HG03196 (cell line): ENCODE results near the gene KIAA0408.

ENCODE experiments used
- ATAC-seq: cut with Tn5 transposase; IDR thresholded peaks from one replicate; pipeline ENCODE4 v1.9.1; 2021; ENCODE audit not compliant: unreplicated experiment

The KIAA0408 gene

DNA sequence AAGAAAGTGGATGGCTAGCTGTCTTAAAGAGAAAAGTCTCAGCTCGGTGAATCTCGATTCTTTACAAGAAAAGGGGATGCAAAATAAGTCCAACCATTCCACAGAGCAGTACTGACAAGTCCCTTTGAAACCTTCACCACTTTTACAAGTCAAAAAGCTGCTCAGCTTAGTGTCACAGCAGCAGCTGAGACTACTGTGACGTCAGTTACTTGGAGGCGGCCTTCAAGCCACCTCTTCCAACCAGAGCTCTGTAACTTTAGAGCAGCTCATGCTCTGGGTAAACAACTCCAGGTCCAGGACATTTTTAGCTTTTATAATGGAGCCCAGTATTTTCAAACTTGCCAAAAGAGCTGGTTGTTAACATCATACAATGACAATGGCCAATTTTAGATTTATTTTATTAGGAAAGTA is at the start of gene KIAA0408:
TSS of gene KIAA0408 (minus strand) at position 159 of the 411 bp plus-strand sequence. CDS start 5,408 bp downstream, outside the sequence.
- no peak for ATAC-seq

DNA sequence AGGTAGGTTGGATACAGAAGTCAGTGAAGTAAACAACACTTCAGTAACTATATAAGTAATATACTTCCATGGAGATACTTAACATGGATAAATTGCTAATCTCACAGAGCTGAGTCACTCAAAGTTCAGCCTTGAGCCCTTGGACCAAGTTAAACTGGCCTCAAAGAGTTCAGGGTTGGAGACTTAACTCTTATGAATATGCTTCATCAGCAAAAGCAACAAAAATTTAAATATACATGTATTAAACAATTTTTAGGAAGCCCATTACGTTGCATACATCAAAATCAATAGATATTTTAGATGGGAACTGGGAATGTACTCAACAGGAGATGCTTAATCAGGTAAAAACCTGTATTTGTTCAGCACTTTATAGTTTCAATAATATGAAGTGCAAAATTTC is 47.7 kb upstream of the KIAA0408 start:
- no peak for ATAC-seq

DNA sequence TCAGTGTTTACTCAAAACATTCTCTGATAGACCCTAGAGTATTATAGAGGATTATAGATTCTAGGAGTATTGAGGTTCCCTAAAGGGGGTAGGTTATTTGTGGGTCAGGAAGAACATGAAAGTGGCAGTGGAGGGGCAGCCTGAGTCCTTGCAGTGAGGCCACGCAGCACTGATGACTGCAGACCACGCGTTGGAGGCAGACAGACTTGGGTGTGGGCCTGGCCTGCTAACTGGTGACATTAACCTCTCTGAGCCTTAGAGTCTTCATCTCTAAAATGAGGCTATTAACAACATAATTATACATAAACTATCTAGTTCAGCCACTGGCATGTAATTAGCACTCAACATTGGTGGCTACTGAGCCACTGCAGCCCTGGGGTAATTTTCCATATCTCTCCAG is 43.8 kb upstream of the KIAA0408 start:
- no peak for ATAC-seq

DNA sequence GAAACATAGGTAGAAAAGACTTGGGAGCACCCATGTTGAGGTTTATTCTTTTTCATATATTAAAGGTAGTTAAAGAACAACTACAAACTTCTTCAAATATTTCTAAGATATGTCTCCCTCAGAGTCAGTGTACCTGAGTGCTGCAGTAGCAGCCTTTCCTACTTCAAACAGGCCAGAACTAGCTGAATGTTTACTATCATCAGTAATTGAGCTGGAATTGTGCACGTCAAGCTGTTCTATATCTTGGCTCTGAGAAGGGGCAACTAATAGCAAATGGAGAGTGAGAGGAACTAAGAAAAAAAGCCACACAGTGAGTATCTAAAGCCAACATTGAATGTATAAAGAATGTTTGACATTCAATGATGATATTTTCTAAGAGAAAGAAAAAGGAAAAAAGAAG is 38.2 kb upstream of the KIAA0408 start:
- ATAC-seq: no peak

DNA sequence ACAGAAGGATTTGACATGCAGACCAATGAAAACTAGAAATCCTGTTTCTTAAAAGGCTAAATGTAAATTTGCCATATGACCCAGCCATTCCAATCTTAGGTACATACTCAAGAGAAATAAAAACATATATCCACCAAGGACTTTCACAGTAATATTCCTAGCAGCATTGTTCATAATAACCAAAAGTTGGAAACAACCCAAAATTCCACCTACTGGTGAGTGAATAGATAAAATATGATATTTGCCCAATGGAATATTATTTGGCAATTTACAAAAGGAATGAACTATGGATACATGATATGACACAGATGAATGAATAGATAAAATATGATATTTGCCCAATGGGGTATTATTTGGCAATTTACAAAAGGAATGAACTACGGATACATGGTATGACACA is 37.3 kb upstream of the KIAA0408 start:
- no peak for ATAC-seq

DNA sequence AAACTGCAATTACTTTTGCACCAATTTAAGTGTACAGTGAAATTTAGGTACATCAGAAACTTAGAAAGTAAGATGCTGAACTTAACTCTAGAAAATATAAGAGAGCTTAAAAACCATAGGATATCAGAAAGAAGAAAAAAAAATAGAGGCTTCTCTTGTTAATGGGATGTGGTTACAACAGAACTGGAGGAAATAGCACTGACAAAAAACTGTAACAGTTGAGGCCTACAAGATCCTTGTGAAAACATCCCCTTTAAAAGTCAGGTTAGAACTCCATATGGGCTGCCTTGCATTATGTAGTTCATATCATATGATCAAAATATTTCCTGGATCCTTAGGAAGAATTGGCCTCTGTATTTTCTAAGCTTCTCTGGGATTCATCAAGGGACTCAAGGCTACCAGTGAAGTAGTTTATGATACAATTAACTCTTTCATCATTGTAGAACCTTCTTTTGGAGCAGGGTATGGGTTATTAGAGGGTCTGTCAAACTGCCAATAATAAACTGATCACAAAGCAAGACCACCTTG is 35.1 kb upstream of the KIAA0408 start:
- ATAC-seq: no peak

DNA sequence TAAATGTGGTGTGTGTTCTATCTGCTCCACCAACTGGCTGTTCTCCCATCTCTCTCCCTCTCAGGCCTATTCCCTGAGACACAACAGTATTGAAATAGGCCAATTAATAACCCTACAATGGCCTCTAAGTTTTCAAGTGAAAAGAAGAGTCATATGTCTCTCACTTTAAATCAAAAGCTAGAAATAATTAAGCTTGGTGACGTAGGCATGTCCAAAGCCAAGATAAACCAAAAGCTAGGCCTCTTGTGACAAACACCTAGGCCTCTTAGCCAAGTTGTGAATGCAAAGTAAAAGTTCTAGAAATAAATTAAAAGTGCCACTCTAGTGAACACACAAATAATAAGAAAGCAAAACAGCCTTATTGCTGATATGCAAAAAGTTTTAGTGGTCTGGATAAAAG is 30.1 kb upstream of the KIAA0408 start:
- ATAC-seq: no peak

DNA sequence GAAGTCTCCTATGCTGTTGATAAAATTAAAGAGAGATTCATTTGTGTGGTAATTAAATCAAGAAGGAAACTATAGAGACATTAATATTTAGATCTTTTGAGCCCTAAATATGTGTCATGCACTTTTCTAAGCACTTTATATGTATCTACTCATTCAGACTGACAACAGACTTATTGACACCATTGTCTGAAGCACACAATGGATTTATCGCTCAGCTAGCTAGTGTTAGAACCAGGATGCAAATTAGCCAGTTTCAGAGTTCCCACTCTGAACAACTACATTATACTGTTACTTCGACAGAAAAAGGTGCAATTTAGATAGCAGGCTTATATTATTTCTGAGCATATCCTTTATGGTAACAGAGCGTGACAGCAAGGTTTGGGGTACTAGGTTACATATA is 27.7 kb upstream of the KIAA0408 start:
- no peak for ATAC-seq

DNA sequence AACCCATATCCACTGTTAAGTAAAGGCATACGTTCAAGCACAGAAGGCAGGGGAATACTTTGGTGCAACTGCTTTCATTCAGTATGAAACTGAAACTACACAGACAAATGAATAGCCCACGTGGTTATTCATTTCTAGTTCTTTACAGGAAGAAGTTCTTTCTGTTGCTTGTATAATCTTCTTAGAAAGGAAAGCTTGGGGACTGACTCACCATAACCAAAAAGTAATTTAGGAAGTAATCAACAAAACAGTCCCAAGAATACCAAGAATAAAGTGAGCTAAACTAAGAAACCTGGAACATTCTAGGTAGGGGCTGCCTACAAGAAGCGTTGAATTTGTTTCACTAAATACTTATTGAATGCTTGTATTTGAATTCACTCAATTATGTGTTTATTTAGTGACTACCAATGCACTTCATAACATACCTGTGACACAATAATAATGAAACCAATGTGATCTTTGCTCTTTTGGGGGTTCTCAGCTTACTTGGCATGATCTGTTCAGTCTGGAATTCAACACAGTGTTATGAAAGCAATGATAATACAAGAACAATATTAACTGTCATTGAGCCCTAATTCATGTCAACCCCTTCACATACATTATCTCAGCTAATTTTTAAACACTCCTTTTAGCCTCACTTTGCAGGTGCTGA is 25.1 kb upstream of the KIAA0408 start:
- ATAC-seq: peak; percentile 99

DNA sequence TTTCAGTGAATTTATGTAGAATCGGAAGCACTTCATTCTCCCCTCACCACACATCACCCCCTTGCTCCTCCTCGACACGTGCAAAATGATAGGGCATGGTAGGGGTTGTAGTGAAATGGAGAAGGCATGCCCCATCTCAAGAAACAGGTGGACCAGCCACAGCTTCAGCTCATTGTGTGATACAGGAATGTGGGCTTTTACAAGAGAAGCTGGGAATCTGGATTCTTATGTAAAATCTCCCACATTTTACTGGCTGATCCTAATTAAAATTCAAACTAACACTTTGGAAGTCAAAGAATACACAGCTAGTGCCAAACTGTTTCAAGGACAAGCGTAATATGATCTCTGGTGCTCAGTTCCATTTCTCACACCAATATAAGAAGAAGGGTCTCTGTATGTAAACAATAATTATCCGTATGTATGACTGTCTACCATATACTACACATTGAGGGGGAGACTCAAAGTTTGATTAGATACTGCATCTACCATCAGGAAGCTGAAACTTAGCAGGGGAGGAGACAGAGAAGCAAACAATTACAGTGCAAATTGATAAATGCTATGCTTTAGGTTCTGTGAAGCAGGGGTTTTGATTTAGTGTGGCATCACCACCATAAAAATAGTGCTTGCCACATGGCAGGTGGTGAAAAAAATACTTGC is 24.3 kb upstream of the KIAA0408 start:
- peak; percentile 22 for ATAC-seq

DNA sequence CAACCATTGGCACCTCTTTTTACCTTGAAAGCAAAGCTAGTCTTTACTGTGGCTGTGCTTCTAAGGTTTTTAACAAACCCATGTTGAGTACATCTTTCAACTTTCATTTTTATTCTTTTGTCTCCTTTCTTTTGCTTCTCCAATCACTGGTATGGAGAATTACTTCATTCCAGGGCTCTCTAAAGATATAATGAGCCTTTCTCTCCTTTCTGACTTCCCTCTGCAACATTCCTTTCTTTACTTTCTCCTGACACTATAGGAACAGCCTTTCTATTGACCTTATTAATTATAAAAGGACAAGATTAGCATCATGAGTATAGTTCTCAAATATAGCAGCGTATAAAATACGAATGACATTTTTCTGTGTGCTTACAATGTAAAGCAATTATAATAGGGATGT is 23.1 kb upstream of the KIAA0408 start:
- no peak for ATAC-seq

DNA sequence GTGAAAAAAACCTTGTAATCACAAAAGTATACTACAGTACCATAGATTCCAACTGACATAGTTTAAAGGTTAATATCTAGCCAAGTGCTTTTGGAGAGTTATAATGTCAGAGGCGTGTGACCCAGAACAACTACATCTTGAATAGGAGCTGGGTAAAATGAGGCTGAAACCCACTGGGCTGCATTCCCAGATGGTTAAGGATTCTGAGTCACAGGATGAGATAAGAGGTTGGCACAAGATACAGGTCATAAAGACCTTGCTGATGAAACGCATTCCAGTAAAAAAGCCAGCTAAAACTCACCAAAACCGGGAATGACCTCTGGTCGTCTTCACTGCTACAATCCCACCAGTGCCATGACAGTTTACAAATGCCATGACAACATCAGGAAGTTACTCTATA is 22.4 kb upstream of the KIAA0408 start:
- ATAC-seq: no peak

DNA sequence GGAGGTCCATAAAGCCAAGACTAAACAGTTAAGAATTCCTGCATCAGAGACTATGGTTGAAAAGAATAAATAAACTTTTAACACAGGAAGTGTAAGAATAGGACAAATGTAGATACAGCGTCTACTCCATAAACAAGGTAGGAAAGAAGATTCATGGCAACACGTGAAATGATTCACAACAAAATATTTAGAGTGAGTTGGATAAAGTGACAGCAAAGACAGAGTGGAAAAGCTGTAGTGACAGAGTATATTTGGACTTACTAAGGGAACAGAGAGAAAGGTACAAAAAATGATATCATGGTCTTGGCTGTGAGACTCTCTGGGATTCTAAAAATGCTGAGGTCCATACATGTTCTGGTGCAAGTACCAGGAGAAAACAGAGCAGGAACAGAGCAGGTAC is 21.9 kb upstream of the KIAA0408 start:
- no peak for ATAC-seq

DNA sequence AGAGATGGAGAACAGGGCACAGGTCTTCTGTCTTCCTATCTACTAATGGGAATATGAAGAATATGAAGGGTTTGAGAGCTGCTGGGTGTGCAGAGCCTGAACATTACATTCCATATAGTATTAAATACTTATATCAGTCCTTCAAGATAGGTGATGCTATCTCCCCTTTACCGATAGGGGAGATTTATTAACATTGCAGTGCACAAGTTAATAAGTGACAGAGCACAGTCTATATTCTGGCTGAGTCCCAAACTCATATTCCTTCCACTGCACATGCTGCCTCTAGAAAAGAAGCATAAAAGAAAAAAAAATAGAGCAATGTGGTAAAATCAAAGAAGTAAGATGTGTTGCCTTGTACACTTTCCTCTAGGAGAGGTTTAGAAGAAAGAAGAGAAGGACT is 18.5 kb upstream of the KIAA0408 start:
- no peak for ATAC-seq

DNA sequence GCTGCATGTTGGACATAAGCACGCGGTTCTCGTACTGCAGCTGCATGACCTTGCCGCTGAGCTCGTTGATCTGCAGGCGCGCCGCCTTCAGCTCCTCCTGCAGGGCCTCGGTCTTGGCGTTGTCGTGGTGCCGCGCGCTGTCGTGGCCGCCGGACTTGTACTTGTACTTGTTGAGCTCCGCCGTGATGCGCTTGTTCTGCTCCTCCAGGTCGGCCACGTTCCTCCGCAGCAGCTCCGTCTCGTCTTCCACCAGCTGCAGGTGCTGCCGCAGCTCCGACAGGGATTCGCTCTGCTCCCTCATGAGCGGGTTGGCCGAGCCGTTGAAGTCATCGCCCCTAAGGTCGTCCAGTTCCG is 16.6 kb upstream of the KIAA0408 start:
- ATAC-seq: no peak

DNA sequence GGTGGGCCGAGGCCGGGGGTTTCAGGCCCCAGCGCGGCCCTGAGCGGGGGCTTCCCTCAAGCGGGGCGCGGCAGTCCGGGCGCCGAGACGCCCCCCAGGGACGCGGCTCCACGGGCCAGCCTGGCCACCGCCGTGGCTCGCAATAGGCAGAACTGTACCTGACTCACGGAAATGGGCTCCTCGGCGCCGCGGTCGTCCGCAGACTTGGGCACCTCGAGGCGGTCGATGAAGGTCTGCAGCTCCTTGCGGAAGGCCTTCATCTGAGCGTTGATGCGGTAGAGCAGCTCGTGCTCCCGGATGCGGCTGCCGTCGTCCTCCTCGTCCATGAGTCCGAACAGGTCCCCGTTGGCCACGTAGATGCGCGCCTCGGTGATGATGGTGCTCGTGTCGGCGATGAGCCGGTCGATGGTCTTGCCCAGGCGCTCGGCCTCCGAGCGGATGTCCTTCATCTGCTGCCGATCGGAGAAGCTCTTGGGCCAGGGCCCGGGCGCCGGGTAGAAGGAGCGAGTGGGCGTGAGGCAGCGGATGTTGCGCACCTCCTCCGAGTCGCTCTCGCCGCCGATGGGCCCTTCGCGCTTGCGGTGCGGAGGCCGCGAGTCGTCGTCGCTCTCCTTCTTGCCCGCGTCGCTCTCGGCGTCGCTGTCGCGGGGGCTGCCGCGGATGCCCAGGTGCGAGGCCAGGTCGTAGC is 16.1 kb upstream of the KIAA0408 start:
- no peak for ATAC-seq

DNA sequence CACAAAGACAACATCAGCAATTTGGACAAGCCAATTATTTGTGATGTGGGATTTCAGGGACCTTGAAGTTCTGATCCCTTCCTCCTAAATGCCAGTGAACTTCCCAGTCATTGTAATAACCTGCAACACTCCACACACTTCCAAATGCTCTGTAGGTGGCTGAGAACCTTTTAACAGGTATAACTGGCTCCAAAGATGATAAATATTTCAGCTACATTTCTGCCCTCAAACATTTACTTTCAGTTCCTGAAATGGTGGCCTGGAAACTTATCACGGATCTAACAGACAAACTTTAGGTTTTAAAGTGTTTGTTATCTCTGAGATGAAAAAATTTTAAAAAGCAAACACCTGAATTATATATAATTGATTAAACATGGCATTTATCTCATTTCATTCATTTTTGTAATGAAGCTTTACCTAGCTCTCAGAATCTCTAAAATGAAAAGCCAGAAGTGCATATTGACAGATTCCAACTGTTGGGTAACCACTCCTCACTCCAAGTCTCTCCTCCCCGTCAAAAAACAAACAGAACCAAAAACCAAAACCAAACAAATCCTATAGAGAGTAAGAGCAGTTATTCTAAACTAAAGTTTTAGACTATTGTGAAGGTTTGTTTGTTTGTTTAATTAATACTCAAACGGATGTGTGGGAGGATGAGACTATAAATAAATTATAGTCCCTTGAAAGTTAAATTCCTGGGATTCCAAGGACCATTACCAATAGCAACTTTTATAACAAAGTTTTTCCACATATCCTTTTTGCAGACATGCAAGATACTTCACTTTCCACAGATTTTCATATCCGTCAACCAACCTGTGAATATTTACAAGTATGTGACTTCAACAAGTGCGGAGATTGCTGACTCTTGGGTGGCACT is 12.4 kb upstream of the KIAA0408 start:
- ATAC-seq: no peak

DNA sequence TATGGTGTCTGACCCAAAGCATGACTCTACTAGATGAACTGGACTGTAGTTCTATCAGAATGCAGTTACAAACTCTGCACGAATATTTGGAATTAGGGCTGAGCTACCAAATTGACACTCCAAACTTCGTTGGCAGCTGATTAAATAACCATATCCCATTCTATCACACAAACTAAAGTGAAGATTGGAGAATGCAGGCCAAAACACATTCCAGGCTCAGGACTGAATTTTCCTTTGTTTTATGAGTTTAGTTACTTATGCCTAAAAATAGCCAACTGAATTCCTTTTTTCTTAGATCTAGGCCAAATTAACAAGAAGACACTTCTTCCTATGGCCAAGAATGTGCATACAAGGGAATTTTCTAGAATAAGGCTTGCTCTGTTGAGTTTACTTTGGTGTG is 9.7 kb upstream of the KIAA0408 start:
- ATAC-seq: no peak

DNA sequence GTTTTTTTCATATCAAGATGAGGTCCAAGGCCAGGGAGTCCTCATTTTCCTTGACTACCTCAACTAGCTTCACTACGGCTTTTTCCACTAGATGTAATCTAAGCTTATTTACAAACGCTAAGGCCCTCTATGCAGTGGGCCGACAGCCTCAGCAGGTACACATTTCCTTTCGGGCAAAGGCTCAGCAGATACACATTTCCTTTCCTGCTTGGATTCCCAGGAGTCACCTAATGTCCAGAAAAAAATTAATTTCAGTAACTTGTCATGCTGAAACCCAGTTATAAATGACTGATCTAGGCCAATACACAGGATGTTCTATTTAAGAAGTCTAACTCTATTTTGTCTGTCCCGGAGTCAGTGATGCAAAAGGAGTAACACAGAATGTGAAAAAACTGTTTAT is 7.2 kb upstream of the KIAA0408 start:
- no peak for ATAC-seq

DNA sequence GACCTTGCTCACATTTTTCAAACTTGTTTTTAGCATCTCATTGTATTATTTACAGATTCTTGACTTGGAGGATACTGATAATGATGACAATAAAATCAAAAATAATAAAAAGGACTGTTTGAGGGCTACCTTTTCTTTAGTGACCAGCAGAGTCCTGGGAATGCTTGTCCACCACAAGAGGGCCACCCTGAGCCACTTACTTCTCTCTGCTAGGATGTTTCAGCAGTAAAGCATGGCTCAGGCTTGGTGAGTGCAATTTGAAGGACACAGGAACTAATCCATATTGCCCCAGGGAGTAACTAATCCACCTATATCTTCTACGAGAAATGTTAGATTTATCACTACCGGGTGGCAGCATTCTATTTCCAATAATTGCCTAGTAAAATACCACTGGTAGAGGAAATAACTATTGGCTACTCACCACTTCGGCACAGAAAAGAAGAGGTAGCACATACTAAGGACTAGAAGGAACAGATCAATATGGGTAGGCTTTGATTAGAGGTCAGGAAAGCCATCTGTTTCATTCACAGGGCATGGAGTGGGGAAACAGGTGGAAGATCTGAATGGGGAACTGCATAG is 5.8 kb upstream of the KIAA0408 start:
- ATAC-seq: peak; percentile 96
